ENCODE data around the gene TLE5. TPM values are rescaled to one million over a fixed set of nuclear protein-coding genes. Genes with fewer than 3 reads are reported as not detected.

TLE5 gene
- total RNA-seq, 1 donor from 2014 or later: 258 TPM

- peaks cover 4% of the 10 kb centered on the region for H3K4me1 Mint-ChIP-seq (ENCODE audit: low read depth, unreplicated experiment)
- no peaks in the 10 kb centered on the region for H3K36me3 Mint-ChIP-seq (ENCODE audit: unreplicated experiment)
- DNase-seq: peak; percentile 72
- peaks cover 11% of the 10 kb centered on the region for H3K27me3 Mint-ChIP-seq (ENCODE audit: unreplicated experiment)
- peaks cover 8% of the 10 kb centered on the region for H3K9me3 Mint-ChIP-seq (ENCODE audit: unreplicated experiment)
- peak overlapping the region; percentile 33 for H3K27ac Mint-ChIP-seq (ENCODE audit: unreplicated experiment)
- TF ChIP-seq, protein P1, sequence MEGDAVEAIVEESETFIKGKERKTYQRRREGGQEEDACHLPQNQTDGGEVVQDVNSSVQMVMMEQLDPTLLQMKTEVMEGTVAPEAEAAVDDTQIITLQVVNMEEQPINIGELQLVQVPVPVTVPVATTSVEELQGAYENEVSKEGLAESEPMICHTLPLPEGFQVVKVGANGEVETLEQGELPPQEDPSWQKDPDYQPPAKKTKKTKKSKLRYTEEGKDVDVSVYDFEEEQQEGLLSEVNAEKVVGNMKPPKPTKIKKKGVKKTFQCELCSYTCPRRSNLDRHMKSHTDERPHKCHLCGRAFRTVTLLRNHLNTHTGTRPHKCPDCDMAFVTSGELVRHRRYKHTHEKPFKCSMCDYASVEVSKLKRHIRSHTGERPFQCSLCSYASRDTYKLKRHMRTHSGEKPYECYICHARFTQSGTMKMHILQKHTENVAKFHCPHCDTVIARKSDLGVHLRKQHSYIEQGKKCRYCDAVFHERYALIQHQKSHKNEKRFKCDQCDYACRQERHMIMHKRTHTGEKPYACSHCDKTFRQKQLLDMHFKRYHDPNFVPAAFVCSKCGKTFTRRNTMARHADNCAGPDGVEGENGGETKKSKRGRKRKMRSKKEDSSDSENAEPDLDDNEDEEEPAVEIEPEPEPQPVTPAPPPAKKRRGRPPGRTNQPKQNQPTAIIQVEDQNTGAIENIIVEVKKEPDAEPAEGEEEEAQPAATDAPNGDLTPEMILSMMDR (IDR thresholded peaks at IDR 0.05; ENCODE audit: partially characterized antibody, unreplicated experiment): no peak
- peak overlapping the region; percentile 70 for H3K4me3 Mint-ChIP-seq (ENCODE audit: unreplicated experiment)
Measured at GRCh38 chr19:3047496-3048189, 14.7 kb downstream of the TLE5 start.

DNA sequence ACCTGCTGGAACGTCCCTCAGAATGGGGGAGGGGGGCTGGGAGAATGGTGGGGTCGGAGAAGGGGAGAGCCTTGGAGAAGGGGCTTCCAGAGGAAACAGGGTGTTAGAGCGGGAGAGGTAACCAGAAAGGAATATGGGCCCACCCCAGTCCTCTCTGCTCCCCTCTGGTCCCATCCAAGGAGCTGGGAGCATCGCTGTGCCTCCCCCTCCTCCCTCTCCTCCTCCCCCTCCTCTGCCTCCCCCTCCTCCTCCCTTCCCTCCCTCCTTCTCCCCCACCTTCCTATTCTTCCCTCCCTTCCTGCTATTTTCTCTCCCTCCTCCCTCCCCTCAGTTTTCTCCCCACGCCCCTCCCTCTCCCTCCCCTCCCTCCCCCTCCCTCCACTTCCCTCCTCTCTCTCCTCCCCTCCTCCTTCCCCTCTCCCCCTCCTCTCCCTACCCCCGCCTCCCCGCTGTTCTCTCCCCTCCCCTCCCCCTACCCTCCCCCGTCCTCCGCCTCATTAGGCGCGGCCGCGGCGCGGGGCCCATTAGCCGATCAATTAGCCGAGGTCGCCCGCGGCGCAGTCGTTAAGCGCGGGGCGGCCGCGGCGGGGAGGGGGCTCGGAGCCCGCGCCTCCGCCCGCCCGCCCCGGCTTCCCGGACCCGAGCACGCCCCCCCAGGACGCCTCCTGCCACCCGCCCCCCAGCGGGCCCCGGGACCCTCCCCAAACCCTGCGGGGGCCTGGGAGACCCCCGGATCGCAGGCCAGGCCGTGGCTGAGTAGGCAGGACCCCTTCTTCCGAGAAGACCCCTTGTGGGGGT lies 15.4 kb downstream of the TLE5 start:
- DNase-seq: peak; percentile 82
- Mint-ChIP-seq H3K9me3 (ENCODE audit: unreplicated experiment) (peaks cover 8% of the 10 kb centered on the region), H3K36me3 (ENCODE audit: unreplicated experiment) (no peaks in the 10 kb centered on the region), H3K27ac (ENCODE audit: unreplicated experiment) (no peak overlapping the region), H3K4me1 (ENCODE audit: low read depth, unreplicated experiment) (peaks cover 7% of the 10 kb centered on the region), H3K27me3 (ENCODE audit: unreplicated experiment) (peaks cover 13% of the 10 kb centered on the region), H3K4me3 (ENCODE audit: unreplicated experiment) (no peak overlapping the region)
- TF ChIP-seq, protein P1 (IDR thresholded peaks at IDR 0.05; ENCODE audit: partially characterized antibody, unreplicated experiment): no peak

GRCh38 chr19:3045885-3046697 lies 16.2 kb downstream of the TLE5 start:
- no peak for DNase-seq
- TF ChIP-seq, protein P1 (IDR thresholded peaks at IDR 0.05; ENCODE audit: partially characterized antibody, unreplicated experiment): no peak
- no peak overlapping the region for H3K27ac Mint-ChIP-seq (ENCODE audit: unreplicated experiment)

DNA sequence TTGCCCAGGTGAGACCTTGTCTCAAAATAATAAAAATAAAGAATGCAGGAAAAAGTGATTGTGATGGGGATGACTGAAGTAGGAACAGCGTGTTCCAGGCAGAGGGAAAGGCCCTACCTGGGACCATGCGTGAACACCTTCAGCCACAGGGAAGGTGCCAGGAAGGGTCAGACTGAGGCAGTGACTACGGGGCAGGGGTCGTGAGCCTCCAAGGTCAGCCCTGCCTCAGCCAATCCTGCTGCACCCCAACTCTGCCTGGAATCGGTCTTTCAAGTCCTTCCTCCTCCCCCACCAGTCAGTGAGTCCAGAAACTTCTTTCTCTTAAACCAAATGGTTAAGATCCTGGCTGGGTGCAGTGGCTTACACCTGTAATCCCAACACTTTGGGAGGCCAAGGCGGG lies 17.1 kb downstream of the TLE5 start:
- Mint-ChIP-seq H3K4me1 (ENCODE audit: low read depth, unreplicated experiment) (peaks cover 7% of the 10 kb centered on the region), H3K27ac (ENCODE audit: unreplicated experiment) (no peak overlapping the region), H3K4me3 (ENCODE audit: unreplicated experiment) (no peak overlapping the region), H3K36me3 (ENCODE audit: unreplicated experiment) (no peaks in the 10 kb centered on the region), H3K9me3 (ENCODE audit: unreplicated experiment) (peaks cover 8% of the 10 kb centered on the region), H3K27me3 (ENCODE audit: unreplicated experiment) (peaks cover 18% of the 10 kb centered on the region)
- TF ChIP-seq, protein P1 (IDR thresholded peaks at IDR 0.05; ENCODE audit: partially characterized antibody, unreplicated experiment): no peak
- DNase-seq: no peak

More at GRCh38 chr19:3045885-3046697, 16.2 kb downstream of the TLE5 start:
- peaks cover 16% of the 10 kb centered on the region for H3K27me3 Mint-ChIP-seq (ENCODE audit: unreplicated experiment)
- H3K4me1 Mint-ChIP-seq (ENCODE audit: low read depth, unreplicated experiment): peaks cover 7% of the 10 kb centered on the region
- peaks cover 8% of the 10 kb centered on the region for H3K9me3 Mint-ChIP-seq (ENCODE audit: unreplicated experiment)
- no peaks in the 10 kb centered on the region for H3K36me3 Mint-ChIP-seq (ENCODE audit: unreplicated experiment)
- no peak overlapping the region for H3K4me3 Mint-ChIP-seq (ENCODE audit: unreplicated experiment)

Measured in glutamatergic neuron (in vitro differentiated cells).